HG02763 (cell line): ENCODE data around the gene PROB1.
A peak's percentile ranks its signal among the peaks of the same experiment; 100 is the strongest.
"Not testable (repeated sequence)": the region's sequence is repeated elsewhere in the genome, so short reads cannot be mapped to it uniquely, and the experiment has no call there.

ENCODE experiments used
- ATAC-seq: cut with Tn5 transposase; IDR thresholded peaks from one replicate; pipeline ENCODE4 v1.9.1; 2021; ENCODE audit warnings: mild to moderate bottlenecking, moderate library complexity; ENCODE audit not compliant: unreplicated experiment

PROB1 gene

GRCh38 chr5:139392678-139393496, 2.0 kb downstream of the PROB1 start:
- peak; percentile 49 for ATAC-seq

DNA sequence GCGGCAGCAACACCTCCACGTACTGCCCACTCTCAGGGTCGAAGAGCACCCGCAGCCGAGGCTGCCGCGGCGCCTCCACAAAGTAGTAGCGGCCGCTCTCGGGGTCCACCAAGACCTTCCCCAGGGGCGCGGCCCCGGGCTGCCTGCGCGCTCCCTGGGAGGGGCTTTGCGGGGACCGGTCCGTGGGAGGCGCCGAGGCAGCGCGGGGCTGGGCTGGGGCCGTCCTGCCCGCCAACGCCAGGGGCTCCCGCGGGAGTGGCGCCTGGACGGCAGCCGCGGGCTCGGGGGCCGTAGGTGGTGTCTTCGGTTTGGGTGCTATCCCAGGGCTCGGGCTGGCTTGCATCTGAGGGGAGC, 2.6 kb downstream of the PROB1 start:
- no peak for ATAC-seq

DNA sequence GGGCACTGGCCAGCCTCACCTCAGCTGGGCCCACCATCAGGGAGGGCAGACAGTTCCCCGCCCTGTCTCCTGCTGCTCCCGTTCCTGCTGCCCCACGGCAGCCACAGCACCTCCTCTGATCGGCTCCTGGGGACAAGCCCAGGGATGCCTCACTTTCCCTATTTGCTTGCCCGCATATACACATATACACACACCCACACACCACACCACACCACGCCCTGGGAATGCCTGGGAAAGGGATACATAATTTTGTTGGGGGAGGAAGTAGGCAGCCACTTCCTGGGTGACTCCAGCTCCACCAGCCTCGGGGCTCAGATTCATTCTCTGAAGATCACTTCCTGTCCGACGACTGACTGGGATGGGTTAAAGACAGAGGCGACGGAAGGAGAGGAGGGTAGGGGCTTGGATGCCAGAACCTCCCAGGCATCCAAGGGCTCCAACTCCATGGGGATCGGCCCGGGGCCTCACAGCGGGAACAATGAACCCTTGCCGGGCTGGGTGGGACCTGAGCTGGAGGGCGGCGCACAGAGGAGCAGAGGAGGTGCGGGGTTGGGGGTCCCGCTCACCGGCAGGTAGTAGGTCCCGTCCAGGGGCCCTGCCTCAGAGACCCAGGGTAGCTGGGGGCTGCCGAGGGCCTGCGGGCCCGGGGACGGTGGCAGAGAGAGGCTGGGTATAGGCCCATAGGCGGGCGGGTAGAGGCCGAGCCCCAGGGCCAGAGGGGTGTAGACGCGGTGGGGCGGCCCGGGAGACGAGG, 3.2 kb downstream of the PROB1 start:
- ATAC-seq = no peak

DNA sequence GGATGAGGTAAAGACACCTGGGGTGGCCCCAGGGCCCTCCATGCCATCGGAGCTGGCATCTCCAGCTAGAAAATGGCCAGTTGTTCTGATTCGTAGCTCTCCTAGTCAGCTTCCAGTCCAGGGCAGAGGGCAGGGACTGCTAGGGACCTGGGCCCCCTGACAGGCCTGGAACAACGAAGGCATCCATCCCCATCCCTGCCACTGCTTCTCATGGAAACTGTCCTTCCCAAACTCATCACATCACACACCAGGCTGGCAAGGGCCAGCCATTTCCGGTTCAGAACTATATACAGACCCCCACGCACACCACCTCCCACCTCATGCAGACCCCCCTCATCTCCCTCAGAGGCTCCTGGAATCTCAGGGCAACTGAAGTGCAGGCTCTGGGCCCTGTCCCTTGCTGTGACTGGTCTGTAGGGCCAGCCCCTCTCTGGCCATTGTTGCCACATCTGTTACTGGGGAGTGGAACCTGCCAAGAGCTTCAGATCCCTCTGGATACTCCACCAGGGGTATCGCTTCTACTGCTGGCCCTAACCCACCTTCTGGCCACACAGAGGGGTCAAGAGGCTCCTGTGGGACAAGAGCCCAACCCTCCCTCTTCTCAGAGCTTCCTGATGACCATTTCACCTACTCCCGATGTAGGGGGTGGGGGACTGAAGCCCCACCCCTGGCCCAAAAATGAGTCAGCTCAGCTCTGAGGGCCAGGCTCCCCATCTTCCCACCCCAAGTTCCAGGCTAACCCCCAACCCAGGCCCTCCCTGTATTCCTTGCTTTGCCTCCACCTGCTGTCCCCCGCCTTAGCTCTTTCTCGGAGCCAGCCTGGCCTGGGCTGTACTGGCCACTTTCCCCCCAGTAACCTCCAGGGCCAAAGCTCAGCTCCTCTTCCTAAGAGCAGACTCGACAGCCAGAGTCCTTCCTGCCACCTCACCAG, 4.0 kb downstream of the PROB1 start:
- no peak for ATAC-seq

- ATAC-seq = peak; percentile 36
Observed at GRCh38 chr5:139389701-139390638, 4.9 kb downstream of the PROB1 start, which contains the start of gene MZB1. Gene MZB1 (minus strand): TSS chr5:139389913. CDS start chr5:139389856, 57 bp downstream.

- no peak for ATAC-seq
Observed at GRCh38 chr5:139388198-139388821, 6.6 kb downstream of the PROB1 start.

DNA sequence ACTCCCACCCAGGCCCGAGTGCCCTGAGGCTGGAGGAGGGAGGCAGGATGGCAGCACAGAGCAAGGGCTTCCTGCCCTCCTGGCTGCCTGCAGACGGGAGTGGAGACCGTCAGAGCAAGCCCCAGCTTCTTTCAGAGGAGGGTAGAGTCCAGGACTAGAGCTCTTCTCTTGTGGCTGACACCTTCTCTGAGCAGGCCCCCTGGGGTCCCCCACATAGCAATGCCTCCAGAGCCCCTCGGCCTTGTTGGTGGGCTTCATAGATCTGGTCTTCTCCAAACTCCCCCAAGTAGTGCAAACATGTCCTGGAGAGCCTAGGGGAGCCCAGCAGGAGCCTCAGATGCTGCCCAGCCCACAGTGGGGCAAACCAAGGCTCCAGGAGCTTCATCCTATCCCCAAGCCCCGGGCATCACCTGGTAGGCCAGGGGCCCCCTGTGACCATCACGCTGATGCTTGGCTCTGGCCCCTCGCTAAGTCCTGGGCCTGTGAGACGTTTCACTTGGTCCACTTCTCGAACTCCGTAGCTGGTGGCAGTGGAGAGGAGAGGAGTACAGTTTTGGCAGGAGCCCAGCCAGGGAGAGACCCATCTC, 7.2 kb downstream of the PROB1 start:
- no peak for ATAC-seq

DNA sequence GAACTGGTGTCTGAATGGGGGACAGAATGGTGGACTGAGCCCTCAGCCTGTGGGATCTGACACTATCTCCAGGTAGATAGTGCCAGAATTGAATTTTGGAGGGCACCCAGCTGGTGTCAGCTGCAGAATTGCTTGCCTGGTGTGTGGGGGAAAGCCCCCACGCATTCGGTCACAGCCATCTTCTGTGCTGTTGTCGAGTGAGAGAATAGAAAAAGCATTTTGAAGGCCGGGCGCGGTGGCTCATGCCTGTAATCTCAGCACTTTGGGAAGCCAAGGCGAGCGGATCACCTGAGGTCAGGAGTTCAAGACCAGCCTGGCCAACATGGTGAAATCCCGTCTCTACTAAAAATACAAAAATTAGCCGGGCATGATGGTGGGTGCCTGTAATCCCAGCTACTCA, 7.9 kb downstream of the PROB1 start:
- ATAC-seq = not testable (repeated sequence)

- no peak for ATAC-seq
Observed at GRCh38 chr5:139386050-139386438, 8.9 kb downstream of the PROB1 start.

GRCh38 chr5:139385061-139386049, 9.5 kb downstream of the PROB1 start:
- no peak for ATAC-seq

- no peak for ATAC-seq
Observed at GRCh38 chr5:139384591-139385051, 10.3 kb downstream of the PROB1 start.

DNA sequence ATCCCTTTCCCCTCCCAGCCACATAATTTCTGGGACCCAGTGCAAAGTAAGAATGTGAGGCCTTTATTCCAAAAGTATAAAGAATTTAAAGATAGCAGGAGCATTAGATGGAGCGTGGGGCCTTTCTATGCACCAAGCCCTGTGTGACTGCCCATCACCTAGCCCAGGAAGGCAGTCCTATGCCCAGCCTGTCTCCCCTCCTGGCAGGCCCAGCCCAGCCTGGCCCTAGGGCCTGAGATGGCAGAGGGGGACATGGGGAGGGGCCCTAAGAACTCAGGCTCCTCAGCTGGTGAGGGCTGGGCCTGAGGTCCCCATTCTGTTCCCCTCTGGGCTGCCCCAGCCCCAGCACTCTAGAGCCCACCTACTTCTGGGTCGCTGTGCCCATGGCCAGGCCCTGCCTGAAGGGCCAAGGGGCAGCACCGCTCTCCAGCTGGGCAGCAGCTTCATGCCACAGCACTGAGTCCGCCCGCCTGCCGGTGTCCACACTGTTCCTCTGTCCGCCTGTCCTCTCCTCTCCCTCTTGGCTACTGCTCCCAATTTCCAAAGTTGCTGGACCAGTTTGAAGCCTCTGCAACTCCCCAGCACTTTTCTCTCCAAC, 10.8 kb downstream of the PROB1 start:
- ATAC-seq = no peak

GRCh38 chr5:139383275-139383992, 11.5 kb downstream of the PROB1 start, which contains the start of gene SLC23A1:
Gene SLC23A1 (minus strand): TSS chr5:139383297. CDS start chr5:139383253, 44 bp downstream.
- no peak for ATAC-seq

GRCh38 chr5:139382807-139383206, 12.1 kb downstream of the PROB1 start:
- no peak for ATAC-seq

DNA sequence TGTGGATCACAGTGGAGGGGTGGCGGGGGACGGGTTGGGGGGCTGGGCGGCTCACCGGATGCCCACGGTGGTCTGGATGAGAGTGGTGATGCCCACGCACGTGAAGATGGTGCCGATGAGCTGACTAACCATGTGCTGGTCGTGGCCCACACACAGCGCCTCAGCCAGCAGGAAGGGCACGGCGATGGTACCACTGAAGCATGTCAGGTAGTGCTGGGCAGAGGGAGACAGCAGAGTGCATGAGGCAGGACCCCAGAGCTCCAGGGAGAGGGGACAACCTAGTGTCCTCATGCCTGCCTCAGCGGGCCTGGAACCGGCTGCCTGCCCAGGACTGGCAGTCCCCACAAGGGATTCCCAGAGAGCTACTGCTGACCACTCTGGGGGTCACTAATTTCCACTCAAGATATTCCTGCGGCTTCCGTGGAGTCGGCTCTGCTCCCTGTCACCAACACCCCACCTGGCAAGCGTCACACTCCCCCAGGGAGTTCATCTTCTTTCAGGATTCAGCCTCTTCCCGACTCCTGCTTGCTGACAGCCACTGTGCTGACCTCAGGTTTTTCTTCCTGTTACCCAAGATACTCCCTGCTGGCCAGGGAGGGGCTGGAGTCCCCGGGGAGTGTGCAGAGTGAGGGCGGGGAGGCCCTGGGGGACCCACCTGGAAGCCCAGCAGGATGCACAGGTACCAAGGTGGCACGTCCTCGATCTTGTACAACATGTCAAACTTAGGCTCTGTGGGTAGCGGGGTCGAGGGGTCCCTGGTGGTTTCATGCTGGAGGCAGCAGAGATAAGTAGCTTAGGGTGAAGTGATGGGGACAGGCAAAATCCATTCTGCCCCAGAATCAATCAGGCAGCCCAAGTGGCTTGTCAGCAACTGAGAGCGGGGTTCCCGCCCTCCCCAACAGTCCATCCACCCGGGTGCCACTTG, 12.8 kb downstream of the PROB1 start:
- ATAC-seq = no peak
